ENCODE measurements around the gene CLDN4. TPM values are rescaled to one million over a fixed set of nuclear protein-coding genes. Genes with fewer than 3 reads are reported as not detected.
"Not testable (repeated sequence)": the region's sequence is repeated elsewhere in the genome, so short reads cannot be mapped to it uniquely, and the experiment has no call there.

Gene CLDN4
- total RNA-seq, 1 donor from 2014 or later: not detected

GRCh38 chr7:73831834-73832651, 1.2 kb downstream of the CLDN4 start:
- H3K27me3 Mint-ChIP-seq: peaks cover 1% of the 10 kb centered on the region
- H3K27ac Mint-ChIP-seq: no peak overlapping the region
- H3K4me3 Mint-ChIP-seq: no peak overlapping the region
- no peak for ATAC-seq (ENCODE audit: low read depth)
- H3K36me3 Mint-ChIP-seq (ENCODE audit: low read depth): no peaks in the 10 kb centered on the region
- no peaks in the 10 kb centered on the region for H3K9me3 Mint-ChIP-seq
- ChIA-PET CTCF (no interaction called here), POLR2A (no interaction called here)
- peaks cover 17% of the 10 kb centered on the region for H3K4me1 Mint-ChIP-seq
- TF ChIP-seq, protein P1, sequence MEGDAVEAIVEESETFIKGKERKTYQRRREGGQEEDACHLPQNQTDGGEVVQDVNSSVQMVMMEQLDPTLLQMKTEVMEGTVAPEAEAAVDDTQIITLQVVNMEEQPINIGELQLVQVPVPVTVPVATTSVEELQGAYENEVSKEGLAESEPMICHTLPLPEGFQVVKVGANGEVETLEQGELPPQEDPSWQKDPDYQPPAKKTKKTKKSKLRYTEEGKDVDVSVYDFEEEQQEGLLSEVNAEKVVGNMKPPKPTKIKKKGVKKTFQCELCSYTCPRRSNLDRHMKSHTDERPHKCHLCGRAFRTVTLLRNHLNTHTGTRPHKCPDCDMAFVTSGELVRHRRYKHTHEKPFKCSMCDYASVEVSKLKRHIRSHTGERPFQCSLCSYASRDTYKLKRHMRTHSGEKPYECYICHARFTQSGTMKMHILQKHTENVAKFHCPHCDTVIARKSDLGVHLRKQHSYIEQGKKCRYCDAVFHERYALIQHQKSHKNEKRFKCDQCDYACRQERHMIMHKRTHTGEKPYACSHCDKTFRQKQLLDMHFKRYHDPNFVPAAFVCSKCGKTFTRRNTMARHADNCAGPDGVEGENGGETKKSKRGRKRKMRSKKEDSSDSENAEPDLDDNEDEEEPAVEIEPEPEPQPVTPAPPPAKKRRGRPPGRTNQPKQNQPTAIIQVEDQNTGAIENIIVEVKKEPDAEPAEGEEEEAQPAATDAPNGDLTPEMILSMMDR (IDR thresholded peaks at IDR 0.05): no peak
- no peak for DNase-seq
- intact Hi-C loops (cut with micrococcal nuclease): loop anchor here (2.0 kb wide), 1 partner anchor 15 kb away; no protein-coding TSS in a partner anchor

DNA sequence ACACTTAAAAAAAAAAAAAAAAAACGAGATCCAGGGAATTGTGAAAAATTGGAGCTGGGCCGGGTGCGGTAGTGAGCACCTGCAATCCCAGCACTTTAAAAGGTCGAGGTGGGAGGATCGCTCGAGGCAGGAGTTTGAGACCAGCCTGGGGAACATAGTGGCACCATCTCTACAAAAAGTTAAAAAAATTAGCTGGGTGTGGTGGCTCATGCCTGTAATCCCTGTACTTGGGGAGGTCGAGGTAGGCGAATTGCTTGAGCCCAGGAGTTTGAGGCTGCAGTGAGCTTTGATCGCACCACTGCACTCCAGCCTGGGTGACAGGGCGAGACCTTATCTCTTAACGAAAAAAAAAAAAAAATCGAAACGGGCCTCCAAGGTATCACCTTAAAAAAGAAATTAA, 2.0 kb downstream of the CLDN4 start:
- H3K9me3 Mint-ChIP-seq: no peaks in the 10 kb centered on the region
- no peaks in the 10 kb centered on the region for H3K36me3 Mint-ChIP-seq (ENCODE audit: low read depth)
- TF ChIP-seq, protein P1 (IDR thresholded peaks at IDR 0.05): no peak
- intact Hi-C loops (cut with micrococcal nuclease): loop anchor here (2.0 kb wide), 1 partner anchor 14 kb away; no protein-coding TSS in a partner anchor
- peaks cover 1% of the 10 kb centered on the region for H3K27me3 Mint-ChIP-seq
- H3K27ac Mint-ChIP-seq: no peak overlapping the region
- no peak overlapping the region for H3K4me3 Mint-ChIP-seq
- DNase-seq (no peak), ATAC-seq (ENCODE audit: low read depth) (no peak)
- CTCF ChIA-PET: no interaction called here
- POLR2A ChIA-PET: no interaction called here
- peaks cover 9% of the 10 kb centered on the region for H3K4me1 Mint-ChIP-seq

- no peaks in the 10 kb centered on the region for H3K36me3 Mint-ChIP-seq (ENCODE audit: low read depth)
- no peaks in the 10 kb centered on the region for H3K27me3 Mint-ChIP-seq
- ChIA-PET POLR2A (no interaction called here), CTCF (no interaction called here)
- DNase-seq (no peak), ATAC-seq (ENCODE audit: low read depth) (no peak)
- TF ChIP-seq, protein P1 (IDR thresholded peaks at IDR 0.05): no peak
- no peak overlapping the region for H3K27ac Mint-ChIP-seq
- intact Hi-C loops (cut with micrococcal nuclease): loop anchor here (2.0 kb wide), 1 partner anchor 13 kb away; no protein-coding TSS in a partner anchor
- peaks cover 4% of the 10 kb centered on the region for H3K4me1 Mint-ChIP-seq
- no peaks in the 10 kb centered on the region for H3K9me3 Mint-ChIP-seq
- no peak overlapping the region for H3K4me3 Mint-ChIP-seq
Measured at GRCh38 chr7:73833251-73833919, 2.6 kb downstream of the CLDN4 start.

GRCh38 chr7:73834626-73835191, 3.9 kb downstream of the CLDN4 start:
- TF ChIP-seq, protein P1 (IDR thresholded peaks at IDR 0.05): no peak
- POLR2A ChIA-PET: no interaction called here
- CTCF ChIA-PET: interaction anchor here (1.0 kb wide), 1 partner anchor 19 kb away, joined by 3 read pairs; no protein-coding TSS in a partner anchor

DNA sequence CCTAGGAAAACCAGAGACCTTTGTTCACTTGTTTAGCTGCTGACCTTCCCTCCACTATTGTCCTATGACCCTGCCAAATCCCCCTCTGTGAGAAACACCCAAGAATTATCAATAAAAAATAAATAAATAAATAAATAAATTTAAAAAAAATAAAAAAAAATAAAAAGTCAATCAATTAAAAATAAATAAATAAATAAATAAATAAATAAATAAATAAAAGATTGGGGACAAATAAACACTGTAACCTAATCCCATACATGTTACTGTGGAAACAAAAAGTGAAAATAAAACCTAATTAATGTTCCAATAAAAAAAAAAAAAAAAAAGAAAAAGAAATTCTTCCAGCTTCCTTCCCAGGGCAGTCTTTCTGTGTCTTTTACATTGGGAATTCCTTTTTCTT, 6.4 kb downstream of the CLDN4 start:
- CTCF ChIA-PET; H3K9me3 Mint-ChIP-seq; H3K4me1 Mint-ChIP-seq; ATAC-seq (ENCODE audit: low read depth); H3K36me3 Mint-ChIP-seq (ENCODE audit: low read depth); H3K27me3 Mint-ChIP-seq; intact Hi-C loops (cut with micrococcal nuclease); H3K27ac Mint-ChIP-seq; H3K4me3 Mint-ChIP-seq; DNase-seq; POLR2A ChIA-PET: not testable (repeated sequence)

More at GRCh38 chr7:73834626-73835191, 3.9 kb downstream of the CLDN4 start:
- no peaks in the 10 kb centered on the region for H3K36me3 Mint-ChIP-seq (ENCODE audit: low read depth)
- H3K27ac Mint-ChIP-seq: no peak overlapping the region
- intact Hi-C loops (cut with micrococcal nuclease): no loop called here
- H3K4me3 Mint-ChIP-seq: no peak overlapping the region
- no peaks in the 10 kb centered on the region for H3K4me1 Mint-ChIP-seq
- DNase-seq: no peak
- no peak for ATAC-seq (ENCODE audit: low read depth)
- no peaks in the 10 kb centered on the region for H3K9me3 Mint-ChIP-seq
- H3K27me3 Mint-ChIP-seq: no peaks in the 10 kb centered on the region

Data from activated B cell treated with CpG ODN at 0.5 μM for 24 hours (primary cell).